ENCODE measurements around the gene MMEL1.

DNA sequence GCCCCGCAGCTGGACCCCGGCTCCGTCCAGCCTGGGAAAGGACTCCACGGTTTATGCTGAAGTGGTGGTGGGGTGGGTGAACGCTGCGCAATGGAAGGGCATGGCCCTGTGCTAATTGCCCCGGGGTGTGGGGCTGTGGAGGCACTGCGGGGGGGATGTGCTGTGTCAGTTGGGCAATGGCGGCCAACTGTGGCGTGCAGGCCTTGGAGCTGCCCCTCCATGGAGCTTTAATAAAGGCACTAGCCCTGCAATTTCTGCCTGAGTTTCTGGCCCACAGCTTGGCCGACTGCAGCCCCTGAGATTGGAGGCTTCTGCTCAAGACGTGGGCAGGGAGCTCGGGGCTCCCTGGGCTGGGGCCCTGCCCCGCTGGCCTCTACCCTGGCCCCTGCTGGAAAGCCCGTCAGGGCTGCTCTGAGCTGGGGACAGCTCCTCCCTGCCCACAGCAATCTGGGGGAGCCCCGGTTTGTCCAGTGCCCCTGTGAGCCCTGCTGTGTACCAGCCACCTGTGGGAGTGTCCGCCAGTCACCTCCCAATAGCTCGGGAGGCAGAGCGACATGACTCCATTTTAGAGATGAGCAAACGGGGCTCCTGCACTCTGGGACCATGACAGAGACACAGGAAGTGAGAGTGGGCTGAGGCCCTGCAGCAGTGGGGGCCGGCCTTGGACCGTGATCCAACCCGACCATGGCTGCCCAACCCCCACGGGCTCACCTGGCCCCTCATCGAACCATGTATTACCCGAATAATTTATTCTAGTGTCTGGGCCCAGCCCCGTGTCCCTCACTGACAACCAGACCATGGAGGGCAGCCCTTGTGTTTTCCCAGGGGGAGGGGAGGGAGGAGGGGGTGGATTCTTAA, 85.4 kb downstream of the MMEL1 start:
- TF ChIP-seq EZH2 (IDR thresholded peaks at IDR 0.05; ENCODE audit: low read depth, unreplicated experiment) (no peak), CREB1 (CRISPR knock-in tag; IDR thresholded peaks at IDR 0.05; ENCODE audit: low read depth) (no peak)
- TF ChIP-seq, protein P1, sequence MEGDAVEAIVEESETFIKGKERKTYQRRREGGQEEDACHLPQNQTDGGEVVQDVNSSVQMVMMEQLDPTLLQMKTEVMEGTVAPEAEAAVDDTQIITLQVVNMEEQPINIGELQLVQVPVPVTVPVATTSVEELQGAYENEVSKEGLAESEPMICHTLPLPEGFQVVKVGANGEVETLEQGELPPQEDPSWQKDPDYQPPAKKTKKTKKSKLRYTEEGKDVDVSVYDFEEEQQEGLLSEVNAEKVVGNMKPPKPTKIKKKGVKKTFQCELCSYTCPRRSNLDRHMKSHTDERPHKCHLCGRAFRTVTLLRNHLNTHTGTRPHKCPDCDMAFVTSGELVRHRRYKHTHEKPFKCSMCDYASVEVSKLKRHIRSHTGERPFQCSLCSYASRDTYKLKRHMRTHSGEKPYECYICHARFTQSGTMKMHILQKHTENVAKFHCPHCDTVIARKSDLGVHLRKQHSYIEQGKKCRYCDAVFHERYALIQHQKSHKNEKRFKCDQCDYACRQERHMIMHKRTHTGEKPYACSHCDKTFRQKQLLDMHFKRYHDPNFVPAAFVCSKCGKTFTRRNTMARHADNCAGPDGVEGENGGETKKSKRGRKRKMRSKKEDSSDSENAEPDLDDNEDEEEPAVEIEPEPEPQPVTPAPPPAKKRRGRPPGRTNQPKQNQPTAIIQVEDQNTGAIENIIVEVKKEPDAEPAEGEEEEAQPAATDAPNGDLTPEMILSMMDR (conservative IDR thresholded peaks at IDR 0.05; ENCODE audit: low read depth in 2 of 2) = no peak

Data from GM23338 (cell line).